Keratinocyte (primary cell): Measurements from ENCODE around the gene ATF7.

Experiments used
- CTCF ChIP-seq, 3 experiments: IDR thresholded peaks in 1 of 3; conservative IDR thresholded peaks in 1 of 3; optimal IDR thresholded peaks in 1 of 3; 2 replicates in 2 of 3; 3 replicates in 1 of 3; pipeline versions ENCODE3 to v1.5.1; 2011; ENCODE audit warnings: low read length in 3 of 3, mild to moderate bottlenecking in 3 of 3, moderate library complexity in 2 of 3, control low read depth in 1 of 3, inconsistent platforms in 1 of 3; ENCODE audit not compliant: insufficient read depth in 2 of 3; ENCODE audit errors: extremely low read depth in 1 of 3
- EZH2 ChIP-seq: IDR thresholded peaks from one replicate; pipeline ENCODE4 v1.6.1; 2012; ENCODE audit warnings: inconsistent platforms, mild to moderate bottlenecking, low read length, moderate library complexity

- TF ChIP-seq CTCF (optimal IDR thresholded peaks at IDR 0.05 in 1 of 3, IDR thresholded peaks at IDR 0.05 in 1 of 3, conservative IDR thresholded peaks at IDR 0.05 in 1 of 3; ENCODE audit: extremely low read depth in 1 of 3, insufficient read depth in 2 of 3, low read length in 3 of 3) (no peak), EZH2 (no peak)
These were observed 12.4 kb downstream of the ATF7 start for GRCh38 chr12:53613821-53614220.
